Measurements from ENCODE around the gene FDX2. TPM values are rescaled to one million over a fixed set of nuclear protein-coding genes. Genes with fewer than 3 reads are reported as not detected.

The FDX2 gene
- total RNA-seq, 1 experiment from 2014 or later, result 79.5 TPM

DNA sequence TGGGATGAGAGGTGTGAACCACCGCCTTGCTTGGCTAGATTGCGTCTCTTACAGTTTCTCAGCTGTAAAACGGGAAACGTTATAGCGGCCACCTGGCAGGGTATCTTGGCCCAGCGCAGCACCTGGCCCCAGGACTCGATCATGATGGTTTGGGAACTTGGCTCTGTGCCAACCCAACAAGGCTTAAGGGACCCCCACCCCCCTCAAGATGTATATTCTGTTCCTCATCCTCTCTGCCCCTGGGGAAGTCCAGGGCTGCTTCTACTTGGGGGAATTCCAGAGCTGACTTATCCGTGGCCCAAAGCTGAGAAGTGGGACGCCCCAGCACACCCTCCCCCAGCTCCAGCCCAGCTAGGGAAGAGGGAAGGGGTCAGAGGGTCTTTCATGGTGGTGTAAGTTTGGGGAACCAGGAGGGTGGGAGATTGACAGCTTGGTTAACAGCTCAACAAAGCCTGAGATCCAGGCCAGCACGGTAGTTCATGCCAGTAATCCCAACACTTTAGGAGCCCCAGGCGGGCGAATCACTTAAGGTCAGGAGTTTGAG is 44.2 kb downstream of the FDX2 start:
- Histone ChIP-seq H3K9me2 (replicated peaks; ENCODE audit: low read length) (no peaks in the 10 kb centered on the region), H2AFZ (ENCODE audit: low read length) (peak overlapping the region; percentile 93; the same call in 1 of the 2 replicates), H3K9me3 (ENCODE audit: low read length) (no peaks in the 10 kb centered on the region), H3K79me2 (ENCODE audit: low read length) (no peaks in the 10 kb centered on the region), H4K20me1 (ENCODE audit: low read length) (no peaks in the 10 kb centered on the region), H3K27ac (ENCODE audit: low read length) (no peak overlapping the region), H3F3A (ENCODE audit: low read length, unreplicated experiment) (no peaks in the 10 kb centered on the region), H3K4me1 (ENCODE audit: insufficient read depth, low read length) (peaks cover 23% of the 10 kb centered on the region), H3K27me3 (ENCODE audit: low read length) (no peaks in the 10 kb centered on the region), H3K9ac (ENCODE audit: low read length) (no peak overlapping the region), H3K36me3 (ENCODE audit: low read depth, low read length) (no peaks in the 10 kb centered on the region), H3K4me3 (ENCODE audit: low read length) (peak overlapping the region; percentile 64; the same call in 1 of the 2 replicates), H3K4me2 (ENCODE audit: low read length) (peak overlapping the region; percentile 92)
- POLR2A ChIA-PET (ENCODE audit: unreplicated experiment), result interaction anchor here (0.6 to 0.8 kb wide), 2 partner anchors 61 to 109 kb away, joined by 4 to 6 read pairs; partner anchors contain the start of gene TYK2
- ATAC-seq (no peak), DNase-seq (no peak)
- TF ChIP-seq, protein P1, sequence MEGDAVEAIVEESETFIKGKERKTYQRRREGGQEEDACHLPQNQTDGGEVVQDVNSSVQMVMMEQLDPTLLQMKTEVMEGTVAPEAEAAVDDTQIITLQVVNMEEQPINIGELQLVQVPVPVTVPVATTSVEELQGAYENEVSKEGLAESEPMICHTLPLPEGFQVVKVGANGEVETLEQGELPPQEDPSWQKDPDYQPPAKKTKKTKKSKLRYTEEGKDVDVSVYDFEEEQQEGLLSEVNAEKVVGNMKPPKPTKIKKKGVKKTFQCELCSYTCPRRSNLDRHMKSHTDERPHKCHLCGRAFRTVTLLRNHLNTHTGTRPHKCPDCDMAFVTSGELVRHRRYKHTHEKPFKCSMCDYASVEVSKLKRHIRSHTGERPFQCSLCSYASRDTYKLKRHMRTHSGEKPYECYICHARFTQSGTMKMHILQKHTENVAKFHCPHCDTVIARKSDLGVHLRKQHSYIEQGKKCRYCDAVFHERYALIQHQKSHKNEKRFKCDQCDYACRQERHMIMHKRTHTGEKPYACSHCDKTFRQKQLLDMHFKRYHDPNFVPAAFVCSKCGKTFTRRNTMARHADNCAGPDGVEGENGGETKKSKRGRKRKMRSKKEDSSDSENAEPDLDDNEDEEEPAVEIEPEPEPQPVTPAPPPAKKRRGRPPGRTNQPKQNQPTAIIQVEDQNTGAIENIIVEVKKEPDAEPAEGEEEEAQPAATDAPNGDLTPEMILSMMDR (conservative IDR thresholded peaks at IDR 0.05; ENCODE audit: low read depth, low read length), result no peak
- TF ChIP-seq EZH2 (IDR thresholded peaks at IDR 0.05; ENCODE audit: low read length, unreplicated experiment), result no peak
- TF ChIP-seq EZH2phosphoT487 (IDR thresholded peaks at IDR 0.05; ENCODE audit: borderline replicate concordance, low read length), result no peak
- TSS peak; percentile 78 for BruUV-seq (replicated peaks)
- CTCF ChIA-PET, result interaction anchor here (1.2 to 3.2 kb wide), 3 partner anchors 11 to 121 kb away, joined by 3 to 62 read pairs (median 3); no protein-coding TSS in a partner anchor
- intact Hi-C loops (cut with micrococcal nuclease), result no loop called here

DNA sequence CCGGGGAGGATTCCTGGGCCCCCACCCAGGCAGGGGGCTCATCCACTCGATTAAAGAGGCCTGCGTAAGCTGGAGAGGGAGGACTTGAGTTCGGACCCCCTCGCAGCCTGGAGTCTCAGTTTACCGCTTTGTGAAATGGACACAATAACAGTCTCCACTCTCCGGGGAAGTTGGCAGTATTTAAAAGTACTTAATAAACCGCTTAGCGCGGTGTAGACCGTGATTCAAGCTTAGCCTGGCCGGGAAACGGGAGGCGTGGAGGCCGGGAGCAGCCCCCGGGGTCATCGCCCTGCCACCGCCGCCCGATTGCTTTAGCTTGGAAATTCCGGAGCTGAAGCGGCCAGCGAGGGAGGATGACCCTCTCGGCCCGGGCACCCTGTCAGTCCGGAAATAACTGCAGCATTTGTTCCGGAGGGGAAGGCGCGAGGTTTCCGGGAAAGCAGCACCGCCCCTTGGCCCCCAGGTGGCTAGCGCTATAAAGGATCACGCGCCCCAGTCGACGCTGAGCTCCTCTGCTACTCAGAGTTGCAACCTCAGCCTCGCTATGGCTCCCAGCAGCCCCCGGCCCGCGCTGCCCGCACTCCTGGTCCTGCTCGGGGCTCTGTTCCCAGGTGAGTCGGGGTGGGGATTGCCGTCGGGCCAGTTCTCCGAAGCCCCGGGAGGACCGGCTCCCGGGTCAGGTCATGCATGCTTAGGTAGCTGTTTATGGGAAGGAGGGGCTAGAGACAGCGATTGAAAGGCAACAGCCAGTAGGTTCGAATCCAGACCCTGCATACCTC is 45.0 kb downstream of the FDX2 start, which contains the start of gene ICAM1:
Gene ICAM1, plus strand, starts transcription at position 505 of the 779 bp plus-strand sequence. Its CDS starts 40 bp downstream, at position 545.
- peak within 1 kb of the TSS; percentile 64 for H3K4me3 ChIP-seq (ENCODE audit: low read length)
- no peaks in the 10 kb centered on the region for H4K20me1 ChIP-seq (ENCODE audit: low read length)
- peak within 1 kb of the TSS; percentile 92 for H3K4me2 ChIP-seq (ENCODE audit: low read length)
- peaks cover 23% of the 10 kb centered on the region for H3K4me1 ChIP-seq (ENCODE audit: insufficient read depth, low read length)
- no peaks in the 10 kb centered on the region for H3K9me3 ChIP-seq (ENCODE audit: low read length)
- H3K27ac ChIP-seq (ENCODE audit: low read length), result no peak within 1 kb of the TSS
- ATAC-seq (peak; percentile 70), DNase-seq (peak; percentile 70)
- TSS peak; percentile 99 for BruUV-seq (replicated peaks)
- no peaks in the 10 kb centered on the region for H3K79me2 ChIP-seq (ENCODE audit: low read length)
- POLR2A ChIA-PET (ENCODE audit: unreplicated experiment), result interaction anchor here (0.5 to 1.5 kb wide), 6 partner anchors 21 to 156 kb away, joined by 4 to 15 read pairs (median 6); partner anchors contain the start of gene TYK2
- H3K9me2 ChIP-seq (replicated peaks; ENCODE audit: low read length), result no peaks in the 10 kb centered on the region
- H2AFZ ChIP-seq (ENCODE audit: low read length), result peak within 1 kb of the TSS; percentile 93
- H3K9ac ChIP-seq (ENCODE audit: low read length), result peak within 1 kb of the TSS; percentile 44
- intact Hi-C loops (cut with micrococcal nuclease), result no loop called here
- TF ChIP-seq EZH2phosphoT487 (IDR thresholded peaks at IDR 0.05; ENCODE audit: borderline replicate concordance, low read length), result no peak
- TF ChIP-seq, protein P1 (conservative IDR thresholded peaks at IDR 0.05; ENCODE audit: low read depth, low read length), result no peak
- TF ChIP-seq EZH2 (IDR thresholded peaks at IDR 0.05; ENCODE audit: low read length, unreplicated experiment), result no peak
- H3K27me3 ChIP-seq (ENCODE audit: low read length), result no peaks in the 10 kb centered on the region
- CTCF ChIA-PET, result interaction anchor here (0.6 to 3.2 kb wide), 8 partner anchors 11 to 146 kb away, joined by 3 to 62 read pairs (median 8); partner anchors contain the start of gene RAVER1
- H3F3A ChIP-seq (ENCODE audit: low read length, unreplicated experiment), result no peaks in the 10 kb centered on the region
- H3K36me3 ChIP-seq (ENCODE audit: low read depth, low read length), result no peaks in the 10 kb centered on the region
